SK-N-SH (cell line): Measurements from ENCODE around the gene PEAK1. TPM values are rescaled to one million over a fixed set of nuclear protein-coding genes. Genes with fewer than 3 reads are reported as not detected.

Experiments used
- CTCF ChIA-PET: fragments of 300-600, 350-600 bp; formaldehyde crosslinking; extraction: SDS; loops from one replicate; lab custom pipeline; 2021; lab: Yijun Ruan, JAX
- POLR2A ChIA-PET: fragments of 350-600 bp; sonication (Branson Sonifier 250); formaldehyde crosslinking; extraction: SDS; loops from one replicate; lab custom pipeline; 2020; ENCODE audit warnings: antibody characterized with exemption, inconsistent platforms; lab: Yijun Ruan, JAX
- DNase-seq: peaks from one replicate; pipeline ENCODE4 v3.0.0; 2012
- H2AFZ ChIP-seq: fragments of 200-600 bp; sonication (generic); 2 replicates; pipeline ENCODE4 v1.8.1; 2016; ENCODE audit warnings: antibody characterized with exemption, mild to moderate bottlenecking, low read depth
- H3F3A ChIP-seq: fragments of 200-600 bp; sonication (generic); replicated peaks from 2 replicates; pipeline ENCODE3; 2016; ENCODE audit warnings: antibody characterized with exemption, mild to moderate bottlenecking; ENCODE audit not compliant: insufficient read depth
- H3K27ac ChIP-seq, 2 experiments: fragments of 200-500 bp in 1 of 2; fragments of 200-600 bp in 1 of 2; sonication (Bioruptor generic) in 1 of 2; sonication (generic), shearing (Covaris generic) in 1 of 2; 2 replicates each; pipeline versions ENCODE4 v1.5.1 to v1.6.1; 2014 to 2016; ENCODE audit warnings: low read depth in 2 of 2, inconsistent platforms in 1 of 2, low read length in 1 of 2, mild to moderate bottlenecking in 1 of 2, mixed read lengths in 1 of 2
- H3K27me3 ChIP-seq: fragments of 200-600 bp; sonication (generic), shearing (Covaris generic); 2 replicates; pipeline ENCODE4 v1.6.1; 2016; ENCODE audit warnings: mixed run types; ENCODE audit not compliant: insufficient read depth
- H3K36me3 ChIP-seq, 2 experiments: fragments of 200-500 bp in 1 of 2; fragments of 200-600 bp in 1 of 2; sonication (Bioruptor generic) in 1 of 2; sonication (generic) in 1 of 2; replicated peaks in 1 of 2; 2 replicates each; pipeline versions ENCODE3 to v1.5.1; 2014 to 2016; ENCODE audit warnings: low read length in 1 of 2, mild to moderate bottlenecking in 1 of 2; ENCODE audit not compliant: insufficient read depth in 2 of 2, control insufficient read depth in 1 of 2
- H3K4me1 ChIP-seq, 2 experiments: fragments of 200-500 bp in 1 of 2; fragments of 200-600 bp in 1 of 2; sonication (Bioruptor generic) in 1 of 2; sonication (generic), shearing (Covaris generic) in 1 of 2; 2 replicates each; pipeline versions ENCODE4 v1.5.1 to v1.6.1; 2014 to 2016; ENCODE audit warnings: low read depth in 1 of 2, low read length in 1 of 2, mixed run types in 1 of 2; ENCODE audit not compliant: insufficient read depth in 2 of 2, control insufficient read depth in 1 of 2
- H3K4me2 ChIP-seq: fragments of 200-600 bp; sonication (generic), shearing (Covaris generic); 2 replicates; pipeline ENCODE4 v1.6.1; 2017; ENCODE audit warnings: mixed run types
- H3K4me3 ChIP-seq, 2 experiments: fragments of 200-500 bp in 1 of 2; fragments of 200-600 bp in 1 of 2; sonication (Bioruptor generic) in 1 of 2; sonication (generic), shearing (Covaris generic) in 1 of 2; 2 replicates each; pipeline versions ENCODE4 v1.5.1 to v1.8.1; 2014 to 2016; ENCODE audit warnings: low read depth in 2 of 2, inconsistent platforms in 1 of 2, low read length in 1 of 2, mild to moderate bottlenecking in 1 of 2, mixed read lengths in 1 of 2, moderate library complexity in 1 of 2
- H3K79me2 ChIP-seq: fragments of 200-600 bp; sonication (generic); 2 replicates; pipeline ENCODE4 v1.8.1; 2017; ENCODE audit warnings: mild to moderate bottlenecking; ENCODE audit not compliant: insufficient read depth
- H3K9ac ChIP-seq: fragments of 200-600 bp; sonication (generic); 2 replicates; pipeline ENCODE4 v1.6.1; 2017; ENCODE audit warnings: mixed run types
- H3K9me2 ChIP-seq: fragments of 200-600 bp; sonication (generic); 2 replicates; pipeline ENCODE4 v1.6.1; 2017; ENCODE audit warnings: mixed run types
- H3K9me3 ChIP-seq: fragments of 200-600 bp; sonication (generic); 2 replicates; pipeline ENCODE4 v1.6.1; 2017; ENCODE audit warnings: mixed run types, mild to moderate bottlenecking, moderate library complexity
- H4K20me1 ChIP-seq: fragments of 200-600 bp; sonication (generic); 2 replicates; pipeline ENCODE4 v1.6.1; 2017; ENCODE audit warnings: mild to moderate bottlenecking, mixed run types; ENCODE audit not compliant: insufficient read depth
- EP300 ChIP-seq, 2 experiments: IDR thresholded peaks; 2 replicates each; pipeline versions ENCODE4 v1.4.0 to v1.6.1; 2012; ENCODE audit warnings: borderline replicate concordance in 1 of 2, low read depth in 1 of 2, low read length in 1 of 2
- EZH2phosphoT487 ChIP-seq: fragments of 200-600 bp; sonication (generic); IDR thresholded peaks from 2 replicates; pipeline ENCODE4 v1.6.1; 2017; ENCODE audit warnings: low read depth, mixed run types, mild to moderate bottlenecking, antibody characterized with exemption, moderate library complexity, borderline replicate concordance
- FOSL2 ChIP-seq: IDR thresholded peaks from 2 replicates; pipeline ENCODE4 v1.4.0; 2012; ENCODE audit warnings: low read depth, mild to moderate bottlenecking, moderate library complexity, borderline replicate concordance
- GABPA ChIP-seq: IDR thresholded peaks from 2 replicates; pipeline ENCODE4 v1.4.0; 2012; ENCODE audit warnings: low read depth, mild to moderate bottlenecking
- GATA2 ChIP-seq: sonication (generic); formaldehyde crosslinking; IDR thresholded peaks from 2 replicates; pipeline ENCODE4 v1.5.0; 2020; ENCODE audit warnings: mild to moderate bottlenecking, missing genetic modification reagents
- NRF1 ChIP-seq: IDR thresholded peaks from 2 replicates; pipeline ENCODE4 v1.6.1; 2012; ENCODE audit warnings: low read depth, mild to moderate bottlenecking, low read length
- RAD21 ChIP-seq: IDR thresholded peaks from 2 replicates; pipeline ENCODE4 v1.6.1; 2012; ENCODE audit warnings: mild to moderate bottlenecking, low read length
- SMC3 ChIP-seq: IDR thresholded peaks from 2 replicates; pipeline ENCODE4 v1.6.1; 2012; ENCODE audit warnings: low read depth, low read length, improper control_type of control experiment
- TCF12 ChIP-seq: IDR thresholded peaks from 2 replicates; pipeline ENCODE4 v1.4.0; 2012
- USF2 ChIP-seq: fragments of 150-350 bp; IDR thresholded peaks from 2 replicates; pipeline ENCODE4 v1.6.1; 2017; ENCODE audit warnings: antibody characterized with exemption, low read length, low read depth, borderline replicate concordance
- WGBS: methylation state at CpG from one replicate; pipeline ENCODE4 v1.1.6; 2017; ENCODE audit warnings: low lambda C conversion rate; 5-methylcytosine and 5-hydroxymethylcytosine counted together
- polyA plus RNA-seq, 3 experiments: library from polyadenylated mRNA; depleted of rRNA; stranded (reverse); fragments of >200 nt; gene quantifications; 2 replicates each; pipeline ENCODE4 v1.2.3, GENCODE V29; 2012
- TF ChIP-seq, protein P1 (sequence below): fragments of 200-600 bp; sonication (generic); IDR thresholded peaks from 2 replicates; pipeline ENCODE4 v1.6.1; 2017; ENCODE audit warnings: antibody characterized with exemption, mild to moderate bottlenecking, moderate library complexity

The PEAK1 gene
- polyA plus RNA-seq, 1 of the 3 experiments (the other 2 are of a cell fraction) = 9.0 TPM

- Histone ChIP-seq H3K4me2 (no peak overlapping the region), H4K20me1 (no peaks in the 10 kb centered on the region), H3K4me1 (peaks cover 0 to 23% of the 10 kb centered on the region in 2 experiments; a peak in 2 of 4 replicates), H3K9me3 (no peaks in the 10 kb centered on the region), H3K4me3 (no peak overlapping the region)
- POLR2A ChIA-PET = no interaction called here
- no peak for DNase-seq
- TF ChIP-seq RAD21 (no peak), GABPA (no peak), GATA2 (CRISPR knock-in tag) (no peak)
- TF ChIP-seq, all 33 proteins: peak for 0
- Histone ChIP-seq H3K9ac (no peak overlapping the region), H3K27ac (no peak overlapping the region), H3K9me2 (no peaks in the 10 kb centered on the region), H3F3A (no peaks in the 10 kb centered on the region), H3K27me3 (no peaks in the 10 kb centered on the region), H3K36me3 (peaks cover 0 to under 1% of the 10 kb centered on the region in 2 experiments), H2AFZ (no peak overlapping the region), H3K79me2 (0 out of 2 replicates have a peak, but pooled peaks cover 3% of the 10 kb centered on the region)
- CTCF ChIA-PET = no interaction called here
Observed at GRCh38 chr15:77228828-77229227, 191.1 kb downstream of the PEAK1 start.

DNA sequence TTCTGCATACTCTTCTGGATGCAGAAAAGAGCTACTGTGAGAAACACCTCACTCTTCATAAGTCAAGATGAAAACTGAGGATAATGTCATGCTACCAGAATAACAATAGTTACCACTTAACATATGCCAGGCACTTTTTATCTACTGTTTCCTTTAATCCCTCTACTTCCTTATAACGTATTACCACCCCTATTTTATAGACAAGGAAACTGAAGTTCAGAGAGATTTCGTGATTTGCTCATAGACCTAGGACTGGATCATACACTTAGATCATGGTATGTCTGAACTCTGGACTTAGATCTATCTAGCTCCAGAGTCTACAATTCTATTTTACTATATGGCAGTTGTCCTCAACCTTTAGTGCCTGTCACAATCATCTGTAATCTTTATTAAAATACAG is 193.3 kb downstream of the PEAK1 start:
- POLR2A ChIA-PET = no interaction called here
- CTCF ChIA-PET = interaction anchor here (1.0 kb wide), 1 partner anchor 317 kb away, joined by 3 read pairs; no protein-coding TSS in a partner anchor
- Histone ChIP-seq H2AFZ (no peak overlapping the region), H3K4me3 (no peak overlapping the region), H3F3A (no peaks in the 10 kb centered on the region), H3K9me2 (no peaks in the 10 kb centered on the region), H4K20me1 (no peaks in the 10 kb centered on the region), H3K9ac (no peak overlapping the region), H3K27ac (no peak overlapping the region), H3K27me3 (no peaks in the 10 kb centered on the region), H3K36me3 (no peaks in the 10 kb centered on the region), H3K9me3 (no peaks in the 10 kb centered on the region), H3K4me1 (peaks cover 0 to 27% of the 10 kb centered on the region in 2 experiments; a peak in 2 of 4 replicates), H3K4me2 (no peak overlapping the region), H3K79me2 (peaks cover 3% of the 10 kb centered on the region; the same call in 1 of the 2 replicates)
- DNase-seq = no peak
- WGBS = 85% methylated on average over 2 of the region's 2 CpGs
- TF ChIP-seq, protein P1, sequence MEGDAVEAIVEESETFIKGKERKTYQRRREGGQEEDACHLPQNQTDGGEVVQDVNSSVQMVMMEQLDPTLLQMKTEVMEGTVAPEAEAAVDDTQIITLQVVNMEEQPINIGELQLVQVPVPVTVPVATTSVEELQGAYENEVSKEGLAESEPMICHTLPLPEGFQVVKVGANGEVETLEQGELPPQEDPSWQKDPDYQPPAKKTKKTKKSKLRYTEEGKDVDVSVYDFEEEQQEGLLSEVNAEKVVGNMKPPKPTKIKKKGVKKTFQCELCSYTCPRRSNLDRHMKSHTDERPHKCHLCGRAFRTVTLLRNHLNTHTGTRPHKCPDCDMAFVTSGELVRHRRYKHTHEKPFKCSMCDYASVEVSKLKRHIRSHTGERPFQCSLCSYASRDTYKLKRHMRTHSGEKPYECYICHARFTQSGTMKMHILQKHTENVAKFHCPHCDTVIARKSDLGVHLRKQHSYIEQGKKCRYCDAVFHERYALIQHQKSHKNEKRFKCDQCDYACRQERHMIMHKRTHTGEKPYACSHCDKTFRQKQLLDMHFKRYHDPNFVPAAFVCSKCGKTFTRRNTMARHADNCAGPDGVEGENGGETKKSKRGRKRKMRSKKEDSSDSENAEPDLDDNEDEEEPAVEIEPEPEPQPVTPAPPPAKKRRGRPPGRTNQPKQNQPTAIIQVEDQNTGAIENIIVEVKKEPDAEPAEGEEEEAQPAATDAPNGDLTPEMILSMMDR = no peak
- no peak for TF ChIP-seq SMC3
- no peak for TF ChIP-seq TCF12
- TF ChIP-seq FOSL2 = no peak
- no peak for TF ChIP-seq NRF1
- no peak for TF ChIP-seq EZH2phosphoT487
- TF ChIP-seq RAD21 = no peak
- no peak for TF ChIP-seq EP300 (IDR thresholded peaks at IDR 0.05; ENCODE audit: borderline replicate concordance in 1 of 2, low read depth in 1 of 2, low read length in 1 of 2)
- TF ChIP-seq GATA2 (CRISPR knock-in tag) = no peak
- no peak for TF ChIP-seq GABPA
- no peak for TF ChIP-seq USF2
